Stimulated activated CD8-positive, alpha-beta memory T cell treated with anti-CD3 and anti-CD28 coated beads, Interleukin-15, amount 100 ng/mL, for 24 hours (primary cell): ENCODE data around the gene PTBP1.

Source experiments
- DNase-seq: peaks from one replicate; pipeline ENCODE4 v3.0.0-alpha.2; 2020; ENCODE audit warnings: low read depth

Gene PTBP1

GRCh38 chr19:796692-797527 lies at the start of gene PTBP1:
Gene PTBP1 (plus strand): TSS chr19:797452. CDS start chr19:797498, 46 bp downstream.
- DNase-seq = peak; percentile 93

GRCh38 chr19:748274-748598 lies 49.0 kb upstream of the PTBP1 start:
- DNase-seq = no peak

DNA sequence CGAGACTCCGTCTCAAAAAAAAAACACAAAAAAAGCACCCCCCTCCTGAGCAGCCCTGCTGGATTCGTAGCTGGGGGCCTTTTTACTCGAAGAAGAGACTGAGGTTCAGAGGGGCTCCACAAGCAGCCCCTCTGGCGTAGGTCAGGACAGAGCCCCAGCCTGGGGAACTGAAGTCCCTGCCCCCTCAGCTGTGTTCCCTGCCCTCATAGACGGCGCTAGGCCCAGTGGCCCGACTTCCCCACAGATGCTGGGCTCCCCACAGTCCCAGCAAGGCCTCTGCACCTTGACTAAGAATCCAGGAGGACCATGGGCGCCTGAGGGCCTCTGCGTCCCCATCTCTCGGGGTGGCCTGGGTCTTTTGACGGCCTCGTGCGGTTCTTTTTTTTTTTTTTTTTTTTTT lies 47.4 kb upstream of the PTBP1 start:
- no peak for DNase-seq

DNA sequence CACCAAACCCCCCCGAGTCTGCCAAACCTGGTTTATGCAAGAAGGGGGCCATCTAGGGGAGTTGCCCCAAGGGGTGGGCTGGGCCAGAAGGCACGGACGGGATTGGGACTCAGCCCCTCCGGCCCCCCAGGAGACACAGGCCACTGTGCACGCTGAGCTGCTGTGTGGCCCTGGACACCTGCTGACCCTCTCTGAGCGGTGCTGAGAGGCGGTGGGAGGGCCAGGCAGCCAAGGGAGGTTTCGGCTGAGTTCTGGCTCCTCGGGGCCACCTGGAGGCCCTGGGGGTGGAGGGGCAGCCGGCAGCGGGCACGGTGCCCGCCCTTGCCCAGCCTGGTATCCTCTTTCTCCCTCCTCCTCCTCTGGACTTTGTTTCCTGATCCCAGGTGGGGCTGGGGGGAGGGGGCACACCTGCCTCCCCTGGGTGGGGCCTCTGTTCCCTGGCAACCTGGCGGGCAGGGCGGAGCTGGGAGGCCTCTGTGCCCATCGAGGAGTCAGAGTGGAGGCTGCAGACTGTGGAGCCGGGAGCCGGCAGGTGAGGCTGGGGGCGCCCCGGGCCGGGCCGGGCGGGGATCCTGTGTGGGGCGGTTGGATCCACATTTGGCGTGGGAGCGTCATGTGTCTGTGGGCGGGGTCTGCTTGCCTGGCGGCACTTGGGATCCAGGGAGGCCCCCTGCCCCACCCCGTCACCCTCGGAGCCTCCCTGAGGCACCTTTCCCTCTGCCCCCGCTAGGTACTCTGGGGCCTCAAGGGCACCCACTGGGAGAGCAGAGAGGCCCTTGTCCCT lies 46.4 kb upstream of the PTBP1 start, which contains the start of gene MISP:
Gene MISP, plus strand, starts transcription at position 473 of the 784 bp plus-strand sequence. CDS start 5,835 bp downstream, outside the sequence.
- DNase-seq = no peak

GRCh38 chr19:751501-752341 lies 45.5 kb upstream of the PTBP1 start:
- no peak for DNase-seq

DNA sequence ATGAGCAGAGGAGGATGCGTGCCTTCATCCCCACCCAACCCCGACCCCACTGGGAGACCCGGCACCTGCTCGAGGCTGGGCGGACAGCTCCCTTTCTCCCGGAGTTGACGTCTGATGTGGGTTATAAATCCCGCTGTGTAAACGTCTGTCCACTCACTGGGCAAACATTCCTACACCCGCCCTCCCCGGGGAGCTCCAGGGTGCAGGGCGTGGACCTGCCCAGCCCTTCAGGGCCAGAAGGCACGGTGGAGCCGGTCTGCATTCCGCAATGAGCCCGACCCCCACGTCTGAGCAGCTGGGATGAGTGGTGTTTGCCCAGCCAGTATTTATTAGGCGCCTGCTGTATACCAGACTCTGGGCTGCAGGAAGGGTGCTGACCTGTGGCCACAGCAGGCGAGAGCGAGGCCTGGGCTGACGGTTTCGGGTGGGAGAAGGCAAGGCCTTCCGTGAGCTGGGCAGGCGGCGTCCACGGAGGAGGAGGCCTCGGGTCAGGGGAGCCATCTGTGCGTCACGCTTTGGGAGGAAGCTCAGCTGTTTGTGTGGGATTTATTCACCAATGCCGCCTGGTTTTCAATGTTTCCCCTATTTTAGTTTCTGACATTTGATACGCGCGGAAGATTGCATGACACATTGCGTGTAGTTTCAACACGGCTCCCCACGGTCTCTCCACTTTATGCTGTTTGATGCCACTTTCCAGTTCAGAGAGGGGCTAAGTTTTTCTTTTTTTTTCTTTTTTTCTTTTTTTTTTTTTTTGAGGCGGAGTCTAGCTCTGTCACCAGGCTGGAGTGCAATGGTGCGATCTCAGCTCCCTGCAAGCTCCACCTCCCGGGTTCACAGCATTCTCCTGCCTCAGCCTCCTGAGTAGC lies 44.4 kb upstream of the PTBP1 start:
- DNase-seq = no peak

DNA sequence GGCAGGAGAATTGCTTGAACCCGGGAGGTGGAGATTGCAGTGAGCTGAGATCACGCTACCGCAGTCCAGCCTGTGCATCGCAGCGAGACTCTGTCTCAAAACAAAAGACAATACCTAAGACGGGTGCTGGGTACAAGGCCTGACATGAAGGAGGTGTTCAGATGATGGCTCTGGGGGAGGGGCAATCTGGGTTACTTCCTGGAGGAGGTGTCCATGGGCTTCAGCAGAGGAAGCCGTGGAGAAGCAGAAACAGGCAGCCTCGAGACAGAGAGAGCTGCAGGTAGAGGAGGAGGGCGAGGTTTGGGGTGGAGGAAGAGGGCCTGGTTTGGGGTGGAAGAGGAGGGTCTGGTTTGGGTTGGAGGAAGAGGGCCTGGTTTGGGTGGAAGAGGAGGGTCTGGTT lies 42.7 kb upstream of the PTBP1 start:
- DNase-seq = no peak

GRCh38 chr19:755063-755462 lies 42.2 kb upstream of the PTBP1 start:
- no peak for DNase-seq

- DNase-seq = no peak
Measured at GRCh38 chr19:756236-756635, 41.0 kb upstream of the PTBP1 start.

DNA sequence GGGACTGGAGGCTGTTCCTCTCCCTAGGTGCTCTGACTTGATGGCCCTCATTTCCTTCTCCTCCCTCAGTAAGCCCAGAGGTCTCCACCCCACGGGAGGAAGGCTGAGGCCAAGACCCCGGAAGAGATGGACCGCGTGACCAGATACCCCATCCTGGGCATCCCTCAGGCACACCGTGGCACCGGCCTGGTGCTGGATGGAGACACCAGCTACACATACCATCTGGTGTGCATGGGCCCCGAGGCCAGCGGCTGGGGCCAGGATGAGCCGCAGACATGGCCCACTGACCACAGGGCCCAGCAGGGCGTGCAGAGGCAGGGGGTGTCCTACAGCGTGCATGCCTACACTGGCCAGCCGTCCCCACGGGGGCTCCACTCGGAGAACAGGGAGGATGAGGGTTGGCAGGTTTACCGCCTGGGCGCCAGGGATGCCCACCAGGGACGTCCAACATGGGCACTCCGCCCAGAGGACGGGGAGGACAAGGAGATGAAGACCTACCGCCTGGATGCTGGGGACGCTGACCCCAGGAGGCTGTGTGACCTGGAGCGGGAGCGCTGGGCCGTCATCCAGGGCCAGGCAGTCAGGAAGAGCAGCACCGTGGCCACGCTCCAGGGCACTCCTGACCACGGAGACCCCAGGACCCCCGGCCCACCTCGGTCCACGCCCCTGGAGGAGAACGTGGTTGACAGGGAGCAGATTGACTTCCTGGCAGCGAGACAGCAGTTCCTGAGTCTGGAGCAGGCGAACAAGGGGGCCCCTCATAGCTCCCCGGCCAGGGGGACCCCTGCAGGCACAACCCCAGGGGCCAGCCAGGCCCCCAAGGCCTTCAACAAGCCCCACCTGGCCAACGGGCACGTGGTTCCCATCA lies 40.2 kb upstream of the PTBP1 start:
- no peak for DNase-seq

GRCh38 chr19:757811-758668 lies 39.2 kb upstream of the PTBP1 start:
- no peak for DNase-seq

- no peak for DNase-seq
Measured at GRCh38 chr19:763181-763580, 34.1 kb upstream of the PTBP1 start.

DNA sequence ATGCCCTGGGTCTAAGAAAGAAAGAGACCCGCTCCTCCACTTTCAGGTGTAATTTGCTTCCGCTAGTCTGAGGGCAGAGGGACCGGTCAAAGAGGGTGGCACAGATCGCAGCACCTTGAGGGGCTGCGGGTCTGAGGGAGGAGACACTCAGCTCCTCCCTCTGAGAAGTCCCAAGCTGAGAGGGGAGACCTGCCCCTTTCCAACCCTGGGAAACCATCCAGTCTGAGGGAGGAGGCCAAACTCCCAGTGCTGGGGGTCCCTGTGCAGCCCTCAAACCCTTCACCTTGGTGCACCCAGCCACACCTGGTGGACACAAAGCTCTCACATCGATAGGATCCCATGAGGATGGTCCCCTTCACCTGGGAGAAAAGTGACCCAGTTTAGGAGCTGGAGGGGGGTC lies 33.4 kb upstream of the PTBP1 start:
- DNase-seq = no peak

DNA sequence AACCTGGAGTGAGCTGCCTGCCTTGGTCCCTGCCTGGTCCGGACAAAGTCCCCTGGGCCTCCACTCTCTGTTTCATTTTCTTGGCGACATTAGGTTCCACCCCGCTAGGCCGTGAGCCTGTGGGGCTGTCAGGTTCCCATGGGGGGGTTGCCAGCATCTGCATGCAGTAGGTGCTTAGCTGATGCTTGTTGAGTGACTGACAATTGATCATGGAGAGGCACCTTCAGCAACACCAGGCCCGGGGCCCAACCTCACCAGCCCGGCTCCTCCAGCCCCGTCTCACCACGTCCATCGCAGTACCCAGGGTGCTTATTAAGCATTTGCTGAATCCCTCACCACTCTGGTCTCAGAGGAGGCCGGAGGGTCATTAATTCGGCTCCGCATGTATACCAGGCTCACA lies 33.0 kb upstream of the PTBP1 start:
- DNase-seq = no peak

DNA sequence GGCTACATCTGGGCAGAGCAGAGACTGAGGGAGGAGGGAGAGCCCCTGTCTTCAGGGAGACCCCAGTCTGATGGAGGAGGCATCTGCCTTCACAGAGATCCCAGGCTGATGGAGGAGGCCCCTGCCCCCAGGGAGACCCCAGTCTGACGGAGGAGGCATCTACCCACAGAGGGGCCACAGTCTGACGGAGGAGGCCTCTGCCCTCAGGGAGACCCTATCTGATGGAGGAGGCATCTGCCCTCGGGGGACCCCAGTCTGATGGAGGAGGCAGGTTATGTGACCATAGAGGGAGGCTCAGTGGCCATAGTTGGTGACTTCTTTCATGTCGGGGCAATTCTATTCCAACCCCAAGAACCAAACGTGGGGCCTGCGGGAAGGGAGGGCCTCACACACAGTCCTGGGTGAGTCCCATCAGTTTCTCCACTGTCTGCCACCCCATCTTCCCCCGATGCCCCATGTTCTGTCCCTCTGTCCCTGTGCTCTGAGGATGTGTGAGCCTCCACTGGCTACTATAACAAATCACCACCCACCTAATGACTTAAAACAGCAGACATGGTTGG lies 32.0 kb upstream of the PTBP1 start:
- no peak for DNase-seq

- DNase-seq = no peak
Measured at GRCh38 chr19:768424-768823, 28.8 kb upstream of the PTBP1 start.

GRCh38 chr19:769616-770015 lies 27.6 kb upstream of the PTBP1 start:
- no peak for DNase-seq

DNA sequence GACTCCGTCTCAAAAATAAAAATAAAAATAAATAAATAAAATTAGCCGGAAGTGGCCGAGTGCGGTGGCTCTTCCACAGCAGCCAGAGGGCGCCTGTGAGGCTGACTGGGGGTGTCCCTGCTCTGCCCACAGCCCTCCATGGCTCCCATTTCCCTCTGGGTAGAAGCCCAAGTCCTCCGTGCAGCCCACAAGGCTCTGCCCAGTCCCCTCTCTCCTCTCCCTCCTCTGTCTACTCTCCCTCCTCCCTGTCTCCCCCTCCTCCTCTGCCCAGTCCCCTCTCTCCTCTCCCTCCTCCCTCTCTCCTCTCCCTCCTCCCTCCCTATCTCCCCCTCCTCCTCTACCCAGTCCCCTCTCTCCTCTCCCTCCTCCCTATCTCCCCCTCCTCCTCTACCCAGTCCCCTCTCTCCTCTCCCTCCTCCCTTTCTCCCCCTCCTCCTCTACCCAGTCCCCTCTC lies 25.9 kb upstream of the PTBP1 start:
- DNase-seq = no peak

GRCh38 chr19:772063-772462 lies 25.2 kb upstream of the PTBP1 start:
- DNase-seq = no peak
